Adrenal gland (tissue), 12 donors: ENCODE data around the gene ARHGAP25. TPM values are rescaled to one million over a fixed set of nuclear protein-coding genes. Genes with fewer than 3 reads are reported as not detected.
A peak's percentile ranks its signal among the peaks of the same experiment; 100 is the strongest.

Experiments used
- DNase-seq, 7 donors: peaks; one replicate each; pipeline ENCODE4 v3.0.0-alpha.2; 2019 to 2020
- H3K27ac ChIP-seq, 5 donors: fragments of 200-600 bp; sonication (generic) in 4 of 5; 1 replicate in 3 of 5; 2 replicates in 2 of 5; pipeline versions ENCODE4 v1.5.1 to v1.8.0; 2016 to 2020; ENCODE audit warnings: mild to moderate bottlenecking in 1 of 5
- H3K27me3 ChIP-seq: fragments of 200-600 bp; 2 replicates; pipeline ENCODE4 v1.8.0; 2021
- H3K36me3 ChIP-seq, 2 donors: fragments of 200-600 bp; replicated peaks in 1 of 2; 1 replicate in 1 of 2; 2 replicates in 1 of 2; pipeline versions ENCODE4 v1.5.1 to v1.8.0; 2018 to 2022
- H3K4me1 ChIP-seq, 2 donors: fragments of 200-600 bp; replicated peaks in 1 of 2; 1 replicate in 1 of 2; 2 replicates in 1 of 2; pipeline versions ENCODE4 v1.5.1 to v1.8.0; 2018 to 2021
- H3K4me3 ChIP-seq, 4 donors: fragments of 200-600 bp; sonication (generic) in 3 of 4; one replicate each; pipeline ENCODE4 v1.5.1; 2016 to 2018
- H3K9me3 ChIP-seq, 3 donors: fragments of 200-600 bp; sonication (generic) in 1 of 3; replicated peaks in 1 of 3; 1 replicate in 2 of 3; 2 replicates in 1 of 3; pipeline versions ENCODE4 v1.5.1 to v1.8.0; 2016 to 2021
- POLR2A ChIP-seq, 2 donors: fragments of 450-650 bp; IDR thresholded peaks; one replicate each; pipeline ENCODE4 v1.6.1; 2017; ENCODE audit warnings: antibody characterized with exemption in 2 of 2, mild to moderate bottlenecking in 2 of 2, moderate library complexity in 1 of 2
- WGBS, 4 donors: extraction: QIAGEN DNeasy Blood & Tissue Kit in 2 of 4; methylation state at CpG; one replicate each; pipeline versions ENCODE4 v1.1.5 to v1.1.7; 2013 to 2017; 5-methylcytosine and 5-hydroxymethylcytosine counted together
- intact Hi-C, 2 donors: fragments of 100-400 bp; cut with DNase I; formaldehyde crosslinking; loops; one replicate each; pipeline versions ENCODE4 v1.14.1 to v1.15.0; 2022 to 2023
- polyA plus RNA-seq, 3 donors: library from polyadenylated mRNA; stranded (reverse); fragments of 200-250 nt in 2 of 3; fragments of 350-450 nt in 1 of 3; fragmentation: Illumina TruSeq in 1 of 3; extraction: RNeasy Lipid Tissue Mini Kit (QIAGEN cat#74804) in 1 of 3; gene quantifications; one replicate each; pipeline ENCODE4 v1.2.3, GENCODE V29; 2013 to 2014
- total RNA-seq, 9 donors: library from RNA; depleted of rRNA in 4 of 9; stranded (reverse); fragments of >200 nt in 4 of 9; fragments of 120-200 nt in 1 of 9; fragmentation: NEBNext Ultra II Directional in 1 of 9; extraction: Animal tissue kit (Norgen Biotek cat#: 25700) in 1 of 9; gene quantifications; one replicate each; pipeline versions ENCODE4 v1.1.0 to v1.2.4, GENCODE V29; 2013 to 2023
- TF ChIP-seq, protein P1 (sequence below), 6 experiments: fragments of 450-650 bp in 4 of 6; fragments of 200-600 bp in 2 of 6; sonication (generic) in 1 of 6; IDR thresholded peaks; 1 replicate in 5 of 6; 2 replicates in 1 of 6; pipeline versions ENCODE4 v1.5.1 to v1.8.0; 2016 to 2021; ENCODE audit warnings: antibody characterized with exemption in 6 of 6, mild to moderate bottlenecking in 2 of 6, moderate library complexity in 1 of 6
- donor health status: healthy with polysubstance abuse.
- donor health status: Bipolar disorder and iron deficiency.
- donor health status: DM: yes; HTN: yes; CAD: no.
- donor health status: DM: no; HTN: no; CAD: no.
- donor health status: DM: no; HTN: no; CAD: no.
- donor health status: DM: yes; HTN: yes; CAD: no.

The ARHGAP25 gene
- total and polyA plus RNA-seq, 12 donors, result 5.5 to 17.6 (median 10.6) TPM

DNA sequence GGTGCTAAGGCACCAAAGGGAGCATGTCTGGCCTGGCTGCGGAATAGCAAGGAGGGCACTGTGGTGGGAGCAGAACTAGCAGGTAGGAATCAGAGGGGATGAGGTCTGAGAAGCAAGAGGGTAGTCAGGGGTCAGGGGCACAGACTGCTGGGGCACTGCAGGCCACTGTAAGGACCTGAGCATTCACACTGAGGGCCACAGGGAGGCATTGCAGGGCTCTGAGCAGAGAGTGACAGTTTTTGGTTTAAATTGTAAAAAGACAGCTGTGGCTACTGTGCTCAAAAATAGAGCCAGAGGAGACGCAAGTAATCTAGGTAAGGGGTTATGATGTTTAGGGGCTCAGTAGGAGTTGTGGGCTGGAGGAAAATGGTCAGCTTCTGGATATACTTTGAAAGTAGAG is 41.5 kb downstream of the ARHGAP25 start:
- peak overlapping the region in 1 of 5 donors; percentile 36 for H3K27ac ChIP-seq
- 77 to 84% (median 83%) methylated on average over 2 of the region's 2 CpGs for WGBS, 4 donors

DNA sequence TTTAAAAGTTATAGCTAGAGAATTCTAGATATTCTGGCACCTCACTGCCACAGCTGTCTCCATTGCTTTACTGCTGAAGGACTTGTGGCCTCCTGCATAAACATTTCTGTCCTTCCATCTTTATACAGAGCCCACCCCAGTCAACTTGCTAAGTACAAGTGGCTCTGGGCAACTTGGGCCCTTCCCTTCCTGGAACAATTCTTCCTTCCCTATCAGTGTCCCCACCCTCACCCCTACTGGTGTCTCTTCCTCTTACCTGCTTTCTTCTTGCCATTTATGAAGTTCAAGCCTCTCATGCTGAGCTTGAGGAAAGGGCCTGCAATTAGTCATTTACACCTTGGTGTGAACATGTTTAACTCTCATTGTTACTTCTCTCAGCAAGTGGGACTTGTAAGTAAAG is 45.0 kb downstream of the ARHGAP25 start:
- intact Hi-C loops, result no loop called here
- TF ChIP-seq, protein P1, sequence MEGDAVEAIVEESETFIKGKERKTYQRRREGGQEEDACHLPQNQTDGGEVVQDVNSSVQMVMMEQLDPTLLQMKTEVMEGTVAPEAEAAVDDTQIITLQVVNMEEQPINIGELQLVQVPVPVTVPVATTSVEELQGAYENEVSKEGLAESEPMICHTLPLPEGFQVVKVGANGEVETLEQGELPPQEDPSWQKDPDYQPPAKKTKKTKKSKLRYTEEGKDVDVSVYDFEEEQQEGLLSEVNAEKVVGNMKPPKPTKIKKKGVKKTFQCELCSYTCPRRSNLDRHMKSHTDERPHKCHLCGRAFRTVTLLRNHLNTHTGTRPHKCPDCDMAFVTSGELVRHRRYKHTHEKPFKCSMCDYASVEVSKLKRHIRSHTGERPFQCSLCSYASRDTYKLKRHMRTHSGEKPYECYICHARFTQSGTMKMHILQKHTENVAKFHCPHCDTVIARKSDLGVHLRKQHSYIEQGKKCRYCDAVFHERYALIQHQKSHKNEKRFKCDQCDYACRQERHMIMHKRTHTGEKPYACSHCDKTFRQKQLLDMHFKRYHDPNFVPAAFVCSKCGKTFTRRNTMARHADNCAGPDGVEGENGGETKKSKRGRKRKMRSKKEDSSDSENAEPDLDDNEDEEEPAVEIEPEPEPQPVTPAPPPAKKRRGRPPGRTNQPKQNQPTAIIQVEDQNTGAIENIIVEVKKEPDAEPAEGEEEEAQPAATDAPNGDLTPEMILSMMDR (IDR thresholded peaks at IDR 0.05), result no peak
- TF ChIP-seq POLR2A (IDR thresholded peaks at IDR 0.05), result no peak
- Histone ChIP-seq H3K27ac (peak overlapping the region in 1 of 5 donors; percentile 14), H3K4me3 (no peak overlapping the region), H3K36me3 (peaks cover 0 to 11% of the 10 kb centered on the region in 2 donors), H3K27me3 (no peaks in the 10 kb centered on the region), H3K9me3 (no peaks in the 10 kb centered on the region), H3K4me1 (peaks cover 0 to 8% of the 10 kb centered on the region in 2 donors)
- DNase-seq, result no peak

More for the DNA sequence above, 41.5 kb downstream of the ARHGAP25 start:
- Histone ChIP-seq H3K27me3 (no peaks in the 10 kb centered on the region), H3K4me3 (peak overlapping the region in 1 of 4 donors; percentile 5), H3K4me1 (peaks cover 0 to 22% of the 10 kb centered on the region in 2 donors), H3K9me3 (no peaks in the 10 kb centered on the region), H3K36me3 (no peaks in the 10 kb centered on the region)
- intact Hi-C loops, result no loop called here
- no peak for TF ChIP-seq POLR2A (IDR thresholded peaks at IDR 0.05)
- TF ChIP-seq, protein P1 (IDR thresholded peaks at IDR 0.05), result peak in 2 of 6 experiments; percentile 22 to 24
- no peak for DNase-seq

DNA sequence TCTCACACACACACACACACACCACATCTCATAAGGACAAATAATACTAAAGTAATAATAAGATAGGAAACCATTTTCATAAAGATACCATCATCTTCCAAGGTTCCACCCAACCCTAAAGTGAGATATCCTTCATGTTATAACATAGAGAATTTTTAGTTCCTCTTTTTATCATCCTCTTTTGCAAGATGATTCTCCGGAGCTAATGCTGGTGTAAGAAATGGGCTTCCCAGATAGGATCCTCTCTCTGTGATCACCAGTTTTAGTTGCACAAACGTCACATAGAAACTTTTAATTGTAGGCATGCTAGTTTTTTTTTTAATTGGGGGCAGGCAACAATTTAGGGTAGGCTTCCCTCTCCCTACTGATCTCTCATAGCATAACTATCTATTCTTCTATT is 49.6 kb downstream of the ARHGAP25 start:
- intact Hi-C loops, result no loop called here
- 66 to 74% (median 71%) methylated on average over 2 of the region's 2 CpGs for whole genome bisulfite sequencing, 4 donors
- Histone ChIP-seq H3K27me3 (no peaks in the 10 kb centered on the region), H3K27ac (peak overlapping the region in 1 of 5 donors; percentile 63), H3K36me3 (peaks cover 0 to 11% of the 10 kb centered on the region in 2 donors), H3K4me1 (peaks cover 0 to 10% of the 10 kb centered on the region in 2 donors), H3K4me3 (no peak overlapping the region), H3K9me3 (no peaks in the 10 kb centered on the region)
- no peak for TF ChIP-seq POLR2A (IDR thresholded peaks at IDR 0.05)
- TF ChIP-seq, protein P1 (IDR thresholded peaks at IDR 0.05), result no peak
- no peak for DNase-seq

DNA sequence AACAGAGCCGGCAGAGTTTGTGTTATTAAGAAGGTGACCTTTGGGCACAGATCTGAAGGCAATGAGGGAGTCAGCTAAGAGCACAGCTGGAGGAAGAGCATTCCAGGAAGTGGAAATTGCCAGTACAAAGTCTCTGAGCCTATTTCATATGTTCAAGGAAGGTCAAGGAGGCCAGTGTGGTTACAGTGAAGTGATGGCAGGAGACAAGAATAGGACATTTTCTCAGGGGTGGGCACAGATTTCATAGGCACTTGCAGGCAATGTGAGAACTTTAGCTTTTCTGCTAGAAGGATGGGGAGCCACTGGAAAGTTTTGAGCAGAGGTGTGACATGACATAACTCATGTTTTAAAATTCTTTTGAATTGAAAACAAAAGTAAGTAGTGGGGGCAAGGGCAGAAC is 50.3 kb downstream of the ARHGAP25 start:
- intact Hi-C loops, result no loop called here
- WGBS, 4 donors, result 17 to 39% (median 32%) methylated on average over 1 of the region's 1 CpG
- Histone ChIP-seq H3K4me1 (peaks cover 0 to 6% of the 10 kb centered on the region in 2 donors), H3K27ac (peak overlapping the region in 2 of 5 donors; percentile 26 to 63), H3K4me3 (no peak overlapping the region), H3K9me3 (no peaks in the 10 kb centered on the region), H3K27me3 (no peaks in the 10 kb centered on the region), H3K36me3 (peaks cover 0 to 15% of the 10 kb centered on the region in 2 donors)
- DNase-seq, result no peak
- no peak for TF ChIP-seq POLR2A (IDR thresholded peaks at IDR 0.05)
- TF ChIP-seq, protein P1 (IDR thresholded peaks at IDR 0.05), result no peak
